Naive B cell (primary cell): ENCODE results near the gene DOCK4. TPM values are rescaled to one million over a fixed set of nuclear protein-coding genes. Genes with fewer than 3 reads are reported as not detected.

Experiments used
- ATAC-seq, 2 donors: fragments of 150-1000 bp; cut with Tn5 transposase; 2 replicates each; pipeline ENCODE4 v1.10.0; 2021; ENCODE audit warnings: low read depth in 2 of 2, mild to moderate bottlenecking in 2 of 2, moderate library complexity in 2 of 2
- DNase-seq: peaks from one replicate; pipeline ENCODE4 v3.0.0; 2022
- H3K27ac Mint-ChIP-seq, 6 donors: one replicate each; pipeline ENCODE4 v1.8.0; 2020 to 2022; ENCODE audit warnings: mild to moderate bottlenecking in 6 of 6, mixed read lengths in 6 of 6, moderate library complexity in 5 of 6, inconsistent platforms in 2 of 6
- H3K27me3 Mint-ChIP-seq, 3 donors: one replicate each; pipeline ENCODE4 v1.8.0; 2021 to 2022; ENCODE audit warnings: mixed read lengths in 3 of 3, mild to moderate bottlenecking in 1 of 3
- H3K36me3 Mint-ChIP-seq, 2 donors: one replicate each; pipeline ENCODE4 v1.8.0; 2020 to 2022; ENCODE audit warnings: mixed read lengths in 2 of 2, inconsistent platforms in 1 of 2, mild to moderate bottlenecking in 1 of 2
- H3K4me1 Mint-ChIP-seq, 3 donors: one replicate each; pipeline ENCODE4 v1.8.0; 2020 to 2022; ENCODE audit warnings: mixed read lengths in 3 of 3, inconsistent platforms in 1 of 3, mild to moderate bottlenecking in 1 of 3, moderate library complexity in 1 of 3
- H3K4me3 Mint-ChIP-seq, 8 donors: one replicate each; pipeline ENCODE4 v1.8.0; 2020 to 2022; ENCODE audit warnings: mild to moderate bottlenecking in 8 of 8, mixed read lengths in 8 of 8, moderate library complexity in 8 of 8, inconsistent platforms in 2 of 8
- H3K9me3 Mint-ChIP-seq, 7 donors: one replicate each; pipeline ENCODE4 v1.8.0; 2020 to 2022; ENCODE audit warnings: mixed read lengths in 7 of 7, mild to moderate bottlenecking in 5 of 7, inconsistent platforms in 2 of 7, moderate library complexity in 1 of 7
- polyA plus RNA-seq, 6 donors: library from polyadenylated mRNA; unstranded; fragments of 300-500 nt; fragmentation: Illumina TruSeq; gene quantifications; one replicate each; pipeline ENCODE4 v1.2.3, GENCODE V29; 2021; ENCODE audit warnings: low read depth in 6 of 6

Gene DOCK4
- polyA plus RNA-seq, 6 donors from 2014 or later: 0.16 to 0.55 (median 0.28) TPM; not detected in 3

- Mint-ChIP-seq H3K9me3 (no peaks in the 10 kb centered on the region), H3K27ac (no peak overlapping the region), H3K4me1 (peaks cover 2% of the 10 kb centered on the region in 3 donors), H3K27me3 (peaks cover 0 to 4% (median 0%) of the 10 kb centered on the region in 3 donors), H3K4me3 (no peak overlapping the region), H3K36me3 (no peaks in the 10 kb centered on the region)
- ATAC-seq (no peak), DNase-seq (no peak)
Measured at GRCh38 chr7:111982133-111982532, 224.1 kb downstream of the DOCK4 start.

GRCh38 chr7:111980725-111981124 is 225.5 kb downstream of the DOCK4 start:
- DNase-seq: no peak
- Mint-ChIP-seq H3K4me3 (no peak overlapping the region), H3K27ac (no peak overlapping the region), H3K9me3 (no peaks in the 10 kb centered on the region), H3K27me3 (peaks cover 0 to 4% (median 0%) of the 10 kb centered on the region in 3 donors), H3K36me3 (no peaks in the 10 kb centered on the region), H3K4me1 (no peaks in the 10 kb centered on the region)
- no peak for ATAC-seq

- Mint-ChIP-seq H3K27ac (no peak overlapping the region), H3K27me3 (peaks cover 0 to 5% (median 0%) of the 10 kb centered on the region in 3 donors), H3K4me1 (no peaks in the 10 kb centered on the region), H3K9me3 (no peaks in the 10 kb centered on the region), H3K4me3 (no peak overlapping the region), H3K36me3 (no peaks in the 10 kb centered on the region)
- no peak for DNase-seq
- ATAC-seq: no peak
Measured at GRCh38 chr7:111975346-111975745, 230.9 kb downstream of the DOCK4 start.

- ATAC-seq: no peak
- H3K4me1 Mint-ChIP-seq: no peaks in the 10 kb centered on the region
- no peak for DNase-seq
- H3K4me3 Mint-ChIP-seq: peak overlapping the region in 1 of 8 donors; percentile 23
- no peaks in the 10 kb centered on the region for H3K36me3 Mint-ChIP-seq
- H3K27me3 Mint-ChIP-seq: peaks cover 0 to 8% (median 0%) of the 10 kb centered on the region in 3 donors
- H3K9me3 Mint-ChIP-seq: peaks cover 0 to 4% (median 0%) of the 10 kb centered on the region in 7 donors
- no peak overlapping the region for H3K27ac Mint-ChIP-seq
Measured at GRCh38 chr7:111960984-111961383, 245.2 kb downstream of the DOCK4 start.

GRCh38 chr7:111958896-111959295 is 247.3 kb downstream of the DOCK4 start:
- Mint-ChIP-seq H3K4me1 (no peaks in the 10 kb centered on the region), H3K9me3 (peaks cover 0 to 4% (median 0%) of the 10 kb centered on the region in 7 donors), H3K4me3 (no peak overlapping the region), H3K36me3 (no peaks in the 10 kb centered on the region), H3K27ac (no peak overlapping the region), H3K27me3 (peaks cover 0 to 8% (median 0%) of the 10 kb centered on the region in 3 donors)
- ATAC-seq (no peak), DNase-seq (no peak)

GRCh38 chr7:111958431-111958830 is 247.8 kb downstream of the DOCK4 start:
- Mint-ChIP-seq H3K4me3 (no peak overlapping the region), H3K36me3 (no peaks in the 10 kb centered on the region), H3K27ac (no peak overlapping the region), H3K27me3 (peaks cover 0 to 8% (median 0%) of the 10 kb centered on the region in 3 donors), H3K4me1 (no peaks in the 10 kb centered on the region), H3K9me3 (peaks cover 0 to 4% (median 0%) of the 10 kb centered on the region in 7 donors)
- DNase-seq (no peak), ATAC-seq (no peak)

- ATAC-seq: no peak
- no peak for DNase-seq
- Mint-ChIP-seq H3K4me1 (no peaks in the 10 kb centered on the region), H3K36me3 (no peaks in the 10 kb centered on the region), H3K4me3 (no peak overlapping the region), H3K27ac (no peak overlapping the region), H3K9me3 (no peaks in the 10 kb centered on the region), H3K27me3 (peaks cover 0 to 4% (median 0%) of the 10 kb centered on the region in 3 donors)
Measured at GRCh38 chr7:111955616-111956015, 250.6 kb downstream of the DOCK4 start.

GRCh38 chr7:111954474-111955381 is 251.5 kb downstream of the DOCK4 start:
- H3K27me3 Mint-ChIP-seq: no peaks in the 10 kb centered on the region
- H3K9me3 Mint-ChIP-seq: no peaks in the 10 kb centered on the region
- no peaks in the 10 kb centered on the region for H3K4me1 Mint-ChIP-seq
- H3K4me3 Mint-ChIP-seq: no peak overlapping the region
- no peak for ATAC-seq
- DNase-seq: no peak
- peak overlapping the region in 1 of 6 donors; percentile 3 for H3K27ac Mint-ChIP-seq
- no peaks in the 10 kb centered on the region for H3K36me3 Mint-ChIP-seq

GRCh38 chr7:111954056-111954455 is 252.1 kb downstream of the DOCK4 start:
- ATAC-seq: no peak
- H3K4me3 Mint-ChIP-seq: no peak overlapping the region

GRCh38 chr7:111953611-111954010 is 252.6 kb downstream of the DOCK4 start:
- H3K36me3 Mint-ChIP-seq: no peaks in the 10 kb centered on the region
- ATAC-seq (no peak), DNase-seq (no peak)
- H3K4me1 Mint-ChIP-seq: no peaks in the 10 kb centered on the region
- no peak overlapping the region for H3K27ac Mint-ChIP-seq
- no peak overlapping the region for H3K4me3 Mint-ChIP-seq
- H3K9me3 Mint-ChIP-seq: no peaks in the 10 kb centered on the region
- no peaks in the 10 kb centered on the region for H3K27me3 Mint-ChIP-seq

More at GRCh38 chr7:111954056-111954455, 252.1 kb downstream of the DOCK4 start:
- H3K27me3 Mint-ChIP-seq: no peaks in the 10 kb centered on the region
- no peaks in the 10 kb centered on the region for H3K36me3 Mint-ChIP-seq
- H3K9me3 Mint-ChIP-seq: no peaks in the 10 kb centered on the region
- H3K4me1 Mint-ChIP-seq: no peaks in the 10 kb centered on the region
- no peak overlapping the region for H3K27ac Mint-ChIP-seq
- no peak for DNase-seq

GRCh38 chr7:111952783-111953182 is 253.4 kb downstream of the DOCK4 start:
- Mint-ChIP-seq H3K4me3 (no peak overlapping the region), H3K9me3 (no peaks in the 10 kb centered on the region), H3K27ac (no peak overlapping the region), H3K4me1 (no peaks in the 10 kb centered on the region), H3K27me3 (no peaks in the 10 kb centered on the region), H3K36me3 (no peaks in the 10 kb centered on the region)
- DNase-seq: no peak
- ATAC-seq: no peak

- no peak overlapping the region for H3K4me3 Mint-ChIP-seq
- ATAC-seq (no peak), DNase-seq (no peak)
- H3K27ac Mint-ChIP-seq: no peak overlapping the region
- no peaks in the 10 kb centered on the region for H3K27me3 Mint-ChIP-seq
- H3K36me3 Mint-ChIP-seq: no peaks in the 10 kb centered on the region
- H3K4me1 Mint-ChIP-seq: no peaks in the 10 kb centered on the region
- H3K9me3 Mint-ChIP-seq: no peaks in the 10 kb centered on the region
Measured at GRCh38 chr7:111951052-111951451, 255.1 kb downstream of the DOCK4 start.

- Mint-ChIP-seq H3K9me3 (peaks cover 5 to 25% (median 20%) of the 10 kb centered on the region in 7 donors), H3K27me3 (no peaks in the 10 kb centered on the region), H3K4me3 (no peak overlapping the region), H3K27ac (no peak overlapping the region), H3K4me1 (no peaks in the 10 kb centered on the region), H3K36me3 (no peaks in the 10 kb centered on the region)
- ATAC-seq: no peak
- no peak for DNase-seq
Measured at GRCh38 chr7:111942450-111943081, 263.6 kb downstream of the DOCK4 start.

GRCh38 chr7:111937163-111937562 is 269.0 kb downstream of the DOCK4 start:
- no peaks in the 10 kb centered on the region for H3K4me1 Mint-ChIP-seq
- no peak overlapping the region for H3K27ac Mint-ChIP-seq
- H3K9me3 Mint-ChIP-seq: peaks cover 0 to 9% (median 6%) of the 10 kb centered on the region in 7 donors
- H3K27me3 Mint-ChIP-seq: no peaks in the 10 kb centered on the region
- no peak for DNase-seq
- H3K36me3 Mint-ChIP-seq: no peaks in the 10 kb centered on the region
- no peak overlapping the region for H3K4me3 Mint-ChIP-seq
- ATAC-seq: no peak
